Parathyroid adenoma (tissue), 2 donors: ENCODE measurements around the gene CTXN1.

Experiments used
- H2AFZ ChIP-seq: fragments of 300-600 bp; sonication (generic); one replicate; pipeline ENCODE4 v1.7.0; 2017; ENCODE audit warnings: antibody characterized with exemption, mild to moderate bottlenecking
- H3K27ac ChIP-seq: fragments of 300-600 bp; sonication (generic); one replicate; pipeline ENCODE4 v1.7.0; 2017
- H3K27me3 ChIP-seq: fragments of 300-600 bp; sonication (generic); one replicate; pipeline ENCODE4 v1.7.0; 2017; ENCODE audit warnings: low read length; ENCODE audit not compliant: control insufficient read depth, insufficient read depth
- H3K36me3 ChIP-seq: fragments of 300-600 bp; sonication (generic); one replicate; pipeline ENCODE4 v1.7.0; 2017; ENCODE audit warnings: low read length; ENCODE audit not compliant: control insufficient read depth, insufficient read depth
- H3K4me1 ChIP-seq: fragments of 300-600 bp; sonication (generic); one replicate; pipeline ENCODE4 v1.7.0; 2017; ENCODE audit warnings: control low read depth
- H3K4me2 ChIP-seq: fragments of 300-600 bp; sonication (generic); one replicate; pipeline ENCODE4 v1.7.0; 2017; ENCODE audit warnings: low read length
- H3K4me3 ChIP-seq: fragments of 300-600 bp; sonication (generic); one replicate; pipeline ENCODE4 v1.7.0; 2017; ENCODE audit warnings: low read depth, low read length
- H3K79me2 ChIP-seq: fragments of 300-600 bp; sonication (generic); one replicate; pipeline ENCODE4 v1.7.0; 2017; ENCODE audit warnings: control low read depth
- H3K9ac ChIP-seq: fragments of 300-600 bp; sonication (generic); one replicate; pipeline ENCODE4 v1.7.0; 2017; ENCODE audit warnings: mild to moderate bottlenecking
- H3K9me3 ChIP-seq: fragments of 300-600 bp; sonication (generic); one replicate; pipeline ENCODE4 v1.7.0; 2017; ENCODE audit warnings: low read length; ENCODE audit not compliant: control insufficient read depth
- TF ChIP-seq, protein P1 (sequence below): fragments of 300-600 bp; sonication (generic); IDR thresholded peaks from one replicate; pipeline ENCODE4 v1.7.0; 2017; ENCODE audit warnings: antibody characterized with exemption, mild to moderate bottlenecking
- donor health status: primary hyperparathyroidism.

CTXN1 gene

GRCh38 chr19:7928334-7928706 is 2.4 kb upstream of the CTXN1 start:
- peaks cover 7% of the 10 kb centered on the region for H3K4me1 ChIP-seq
- peak overlapping the region; percentile 40 for H3K4me3 ChIP-seq
- H3K79me2 ChIP-seq = no peaks in the 10 kb centered on the region
- no peaks in the 10 kb centered on the region for H3K36me3 ChIP-seq
- H3K27ac ChIP-seq = no peak overlapping the region
- H3K9me3 ChIP-seq = no peaks in the 10 kb centered on the region
- no peak overlapping the region for H2AFZ ChIP-seq
- H3K4me2 ChIP-seq = peak overlapping the region; percentile 57
- no peaks in the 10 kb centered on the region for H3K27me3 ChIP-seq
- TF ChIP-seq, protein P1, sequence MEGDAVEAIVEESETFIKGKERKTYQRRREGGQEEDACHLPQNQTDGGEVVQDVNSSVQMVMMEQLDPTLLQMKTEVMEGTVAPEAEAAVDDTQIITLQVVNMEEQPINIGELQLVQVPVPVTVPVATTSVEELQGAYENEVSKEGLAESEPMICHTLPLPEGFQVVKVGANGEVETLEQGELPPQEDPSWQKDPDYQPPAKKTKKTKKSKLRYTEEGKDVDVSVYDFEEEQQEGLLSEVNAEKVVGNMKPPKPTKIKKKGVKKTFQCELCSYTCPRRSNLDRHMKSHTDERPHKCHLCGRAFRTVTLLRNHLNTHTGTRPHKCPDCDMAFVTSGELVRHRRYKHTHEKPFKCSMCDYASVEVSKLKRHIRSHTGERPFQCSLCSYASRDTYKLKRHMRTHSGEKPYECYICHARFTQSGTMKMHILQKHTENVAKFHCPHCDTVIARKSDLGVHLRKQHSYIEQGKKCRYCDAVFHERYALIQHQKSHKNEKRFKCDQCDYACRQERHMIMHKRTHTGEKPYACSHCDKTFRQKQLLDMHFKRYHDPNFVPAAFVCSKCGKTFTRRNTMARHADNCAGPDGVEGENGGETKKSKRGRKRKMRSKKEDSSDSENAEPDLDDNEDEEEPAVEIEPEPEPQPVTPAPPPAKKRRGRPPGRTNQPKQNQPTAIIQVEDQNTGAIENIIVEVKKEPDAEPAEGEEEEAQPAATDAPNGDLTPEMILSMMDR = no peak
- H3K9ac ChIP-seq = no peak overlapping the region

- Histone ChIP-seq H3K9me3 (no peaks in the 10 kb centered on the region), H2AFZ (no peak overlapping the region), H3K27me3 (no peaks in the 10 kb centered on the region), H3K9ac (no peak overlapping the region), H3K4me1 (peaks cover 7% of the 10 kb centered on the region), H3K4me3 (no peak overlapping the region), H3K27ac (no peak overlapping the region), H3K36me3 (no peaks in the 10 kb centered on the region), H3K79me2 (no peaks in the 10 kb centered on the region), H3K4me2 (no peak overlapping the region)
- TF ChIP-seq, protein P1 = no peak
Measured at GRCh38 chr19:7927605-7928333, 1.8 kb upstream of the CTXN1 start.

DNA sequence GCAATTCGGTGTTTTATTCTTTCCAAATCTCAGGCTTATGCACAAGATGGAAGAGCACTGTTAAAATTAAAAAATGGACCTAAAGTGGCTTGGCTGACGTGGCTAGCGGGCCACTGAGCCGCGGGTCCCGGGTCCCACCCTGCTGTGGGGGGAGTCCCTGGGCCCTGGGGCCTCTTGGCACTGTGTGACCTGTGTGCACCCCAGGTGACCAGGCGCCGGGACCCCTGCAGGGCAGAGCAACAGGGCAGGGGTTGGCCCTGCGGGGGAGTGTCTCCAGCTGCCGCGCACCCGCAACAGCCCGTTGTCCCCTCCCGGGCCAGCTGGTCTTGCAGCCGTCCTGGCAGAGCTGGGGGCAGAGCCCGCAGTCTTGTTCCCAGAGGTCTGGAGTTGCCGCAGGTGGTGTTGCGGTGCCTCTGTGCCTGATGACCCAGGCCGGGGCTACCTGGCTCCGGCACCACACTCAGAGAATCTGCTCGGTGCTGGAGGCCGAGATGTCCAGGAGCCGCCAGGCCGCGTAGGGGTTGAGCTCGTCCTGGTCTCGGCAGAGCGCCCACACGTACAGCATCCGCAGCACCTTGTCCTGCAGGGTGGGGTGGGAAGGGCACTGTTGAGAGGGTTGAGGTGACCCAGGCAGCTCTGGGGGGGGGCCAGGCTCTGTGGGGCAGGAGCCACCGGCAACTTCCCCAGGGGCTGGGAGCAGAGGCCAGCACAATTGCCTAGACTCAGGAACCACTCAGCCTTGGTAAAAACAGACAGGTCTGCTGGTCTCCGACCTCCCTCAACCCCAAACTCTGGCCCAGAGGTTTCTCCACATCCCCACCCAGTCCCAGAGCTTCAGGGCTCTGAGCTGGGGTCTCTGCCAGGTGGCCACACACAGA is 1.0 kb upstream of the CTXN1 start:
- H3K27me3 ChIP-seq = no peaks in the 10 kb centered on the region
- H3K36me3 ChIP-seq = no peaks in the 10 kb centered on the region
- H3K79me2 ChIP-seq = no peaks in the 10 kb centered on the region
- no peak overlapping the region for H3K9ac ChIP-seq
- no peaks in the 10 kb centered on the region for H3K9me3 ChIP-seq
- no peak overlapping the region for H2AFZ ChIP-seq
- H3K4me3 ChIP-seq = no peak overlapping the region
- peaks cover 7% of the 10 kb centered on the region for H3K4me1 ChIP-seq
- TF ChIP-seq, protein P1 = no peak
- no peak overlapping the region for H3K4me2 ChIP-seq
- no peak overlapping the region for H3K27ac ChIP-seq

GRCh38 chr19:7925171-7925851 is 624 bp downstream of the CTXN1 start:
- Histone ChIP-seq H3K27me3 (no peaks in the 10 kb centered on the region), H3K4me2 (peak overlapping the region; percentile 69), H3K79me2 (no peaks in the 10 kb centered on the region), H3K4me3 (peak overlapping the region; percentile 20), H2AFZ (peak overlapping the region; percentile 38), H3K27ac (no peak overlapping the region), H3K9me3 (no peaks in the 10 kb centered on the region), H3K9ac (no peak overlapping the region), H3K36me3 (no peaks in the 10 kb centered on the region), H3K4me1 (peaks cover 7% of the 10 kb centered on the region)
- TF ChIP-seq, protein P1 = peak; percentile 85
